ENCODE measurements around the gene TSHZ1. TPM values are rescaled to one million over a fixed set of nuclear protein-coding genes. Genes with fewer than 3 reads are reported as not detected.
A peak's percentile ranks its signal among the peaks of the same experiment; 100 is the strongest.

The TSHZ1 gene
- total and polyA plus RNA-seq, 10 donors = 4.1 to 26.4 (median 18.2) TPM

DNA sequence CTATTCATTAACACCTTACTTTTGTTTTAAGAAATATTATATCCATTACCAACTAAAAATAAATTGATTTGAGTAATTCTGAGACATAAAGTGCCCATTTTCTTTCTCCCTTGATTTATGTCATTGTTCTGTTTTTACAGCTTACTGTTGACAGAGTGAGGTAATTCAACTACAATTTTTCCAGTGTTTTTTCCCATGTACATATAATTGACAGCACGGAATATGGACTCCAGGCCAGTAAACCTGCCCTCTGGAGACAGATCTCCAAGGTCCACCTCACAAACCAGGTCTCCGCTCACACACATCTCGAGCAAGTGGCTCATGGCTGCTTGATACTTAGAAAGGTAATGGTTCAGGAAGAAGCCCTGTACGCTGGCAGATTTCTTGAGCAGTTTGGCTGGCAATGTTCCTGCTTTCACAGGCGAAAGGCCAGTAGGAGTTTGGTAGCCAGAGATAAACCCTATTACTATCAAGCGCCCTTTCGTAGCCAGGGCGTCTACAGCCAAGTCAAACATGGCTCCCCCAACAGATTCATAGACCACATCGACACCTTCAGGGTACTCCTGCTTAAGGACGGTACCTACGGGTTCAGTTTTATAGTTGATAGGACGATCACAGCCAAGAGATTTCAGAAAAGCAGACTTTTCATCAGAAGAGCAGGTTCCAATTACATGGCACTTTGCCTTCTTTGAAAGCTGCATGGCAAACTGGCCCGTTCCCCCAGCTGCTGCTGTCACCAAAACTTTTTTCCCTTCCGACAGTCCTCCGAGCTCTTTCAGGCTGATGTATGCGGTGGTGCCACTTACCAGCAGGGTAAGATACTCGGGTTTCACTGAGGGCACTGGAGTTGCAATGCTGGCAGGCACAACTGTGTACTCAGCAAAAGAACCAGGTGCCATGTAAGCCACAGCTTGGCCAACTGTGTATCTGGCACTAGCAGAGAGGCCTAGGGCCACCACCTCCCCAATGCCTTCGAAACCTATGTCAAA lies 9.0 kb upstream of the TSHZ1 start:
- H3K27me3 ChIP-seq (replicated peaks in 1 of 7) = peaks cover 0 to 18% (median 0%) of the 10 kb centered on the region in 7 donors
- no peak overlapping the region for H3K4me3 ChIP-seq
- no peak for TF ChIP-seq POLR2AphosphoS5 (IDR thresholded peaks at IDR 0.05)
- no peak for TF ChIP-seq POLR2A (IDR thresholded peaks at IDR 0.05)
- TF ChIP-seq, protein P1, sequence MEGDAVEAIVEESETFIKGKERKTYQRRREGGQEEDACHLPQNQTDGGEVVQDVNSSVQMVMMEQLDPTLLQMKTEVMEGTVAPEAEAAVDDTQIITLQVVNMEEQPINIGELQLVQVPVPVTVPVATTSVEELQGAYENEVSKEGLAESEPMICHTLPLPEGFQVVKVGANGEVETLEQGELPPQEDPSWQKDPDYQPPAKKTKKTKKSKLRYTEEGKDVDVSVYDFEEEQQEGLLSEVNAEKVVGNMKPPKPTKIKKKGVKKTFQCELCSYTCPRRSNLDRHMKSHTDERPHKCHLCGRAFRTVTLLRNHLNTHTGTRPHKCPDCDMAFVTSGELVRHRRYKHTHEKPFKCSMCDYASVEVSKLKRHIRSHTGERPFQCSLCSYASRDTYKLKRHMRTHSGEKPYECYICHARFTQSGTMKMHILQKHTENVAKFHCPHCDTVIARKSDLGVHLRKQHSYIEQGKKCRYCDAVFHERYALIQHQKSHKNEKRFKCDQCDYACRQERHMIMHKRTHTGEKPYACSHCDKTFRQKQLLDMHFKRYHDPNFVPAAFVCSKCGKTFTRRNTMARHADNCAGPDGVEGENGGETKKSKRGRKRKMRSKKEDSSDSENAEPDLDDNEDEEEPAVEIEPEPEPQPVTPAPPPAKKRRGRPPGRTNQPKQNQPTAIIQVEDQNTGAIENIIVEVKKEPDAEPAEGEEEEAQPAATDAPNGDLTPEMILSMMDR (IDR thresholded peaks at IDR 0.05 in 8 of 11, conservative IDR thresholded peaks at IDR 0.05 in 3 of 11) = no peak
- DNase-seq = no peak
- H3K27ac ChIP-seq = no peak overlapping the region
- 97 to 98% (median 97%) methylated on average over 18 of the region's 18 CpGs for WGBS, 5 donors
- intact Hi-C loops (cut with DNase I; ENCODE audit: low total_unique reads) = no loop called here
- no peaks in the 10 kb centered on the region for H3K9me3 ChIP-seq
- peaks cover 0 to 29% (median 10%) of the 10 kb centered on the region in 6 donors for H3K36me3 ChIP-seq
- peaks cover 21 to 69% (median 39%) of the 10 kb centered on the region in 6 donors for H3K4me1 ChIP-seq

- DNase-seq = no peak
- Histone ChIP-seq H3K27me3 (replicated peaks in 1 of 7) (peaks cover 0 to 18% (median 0%) of the 10 kb centered on the region in 7 donors), H3K4me1 (peaks cover 29 to 77% (median 51%) of the 10 kb centered on the region in 6 donors), H3K4me3 (no peak overlapping the region), H3K36me3 (peaks cover 0 to 29% (median 10%) of the 10 kb centered on the region in 6 donors), H3K27ac (no peak overlapping the region), H3K9me3 (no peaks in the 10 kb centered on the region)
- WGBS, 5 donors = 85 to 96% (median 90%) methylated on average over 6 of the region's 6 CpGs
- TF ChIP-seq POLR2AphosphoS5 (IDR thresholded peaks at IDR 0.05) (no peak), POLR2A (IDR thresholded peaks at IDR 0.05) (no peak)
- intact Hi-C loops (cut with DNase I; ENCODE audit: low total_unique reads) = no loop called here
Observed at GRCh38 chr18:75202696-75203365, 7.8 kb upstream of the TSHZ1 start.

DNA sequence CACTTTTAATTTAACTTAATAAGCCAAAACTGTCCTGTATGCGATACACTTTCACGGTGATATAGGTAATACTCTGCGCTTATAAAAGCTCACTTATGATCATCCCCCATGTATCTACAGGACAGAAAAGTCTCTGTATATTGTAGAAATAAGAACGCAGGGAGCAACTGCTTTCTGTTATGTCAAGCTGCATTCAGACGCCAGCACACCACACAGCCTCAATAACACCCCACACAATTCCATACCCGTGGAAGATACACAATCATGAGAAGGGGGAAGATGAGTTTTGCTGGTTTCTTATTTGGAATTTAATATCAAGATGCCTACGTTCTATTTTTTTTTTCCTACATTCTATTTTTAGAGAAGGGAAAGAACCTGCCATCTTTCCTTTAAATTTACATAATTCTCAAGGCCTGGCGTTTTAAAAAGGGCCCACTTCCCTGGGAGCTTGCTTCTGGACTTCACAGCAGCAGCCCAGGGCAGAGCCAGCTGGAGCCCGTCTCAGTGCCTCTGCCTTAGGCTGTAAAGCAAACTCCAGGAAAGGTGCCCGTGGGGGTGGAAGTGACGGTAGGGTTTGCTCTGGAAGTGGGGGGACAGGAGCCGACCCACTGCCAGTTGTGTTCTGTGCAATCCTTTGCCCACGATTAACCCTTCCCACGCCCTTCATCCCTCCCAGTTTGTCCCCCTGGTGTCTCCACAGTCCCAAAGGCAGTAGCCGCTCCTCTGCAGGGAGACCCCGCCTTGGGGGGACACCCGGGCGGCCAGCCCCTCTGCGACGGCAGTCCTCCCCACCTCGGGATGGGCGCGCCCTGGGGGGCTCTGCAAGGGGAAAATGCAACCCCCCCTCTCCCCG lies 7.0 kb upstream of the TSHZ1 start:
- TF ChIP-seq POLR2A (IDR thresholded peaks at IDR 0.05) = no peak
- TF ChIP-seq POLR2AphosphoS5 (IDR thresholded peaks at IDR 0.05) = no peak
- TF ChIP-seq, protein P1 (IDR thresholded peaks at IDR 0.05 in 8 of 11, conservative IDR thresholded peaks at IDR 0.05 in 3 of 11) = no peak
- intact Hi-C loops (cut with DNase I; ENCODE audit: low total_unique reads) = no loop called here
- no peak for DNase-seq
- peaks cover 0 to 29% (median 10%) of the 10 kb centered on the region in 6 donors for H3K36me3 ChIP-seq
- peak overlapping the region in 4 of 8 donors; percentile 38 to 66 (median 48) for H3K4me3 ChIP-seq
- H3K4me1 ChIP-seq = peaks cover 29 to 74% (median 50%) of the 10 kb centered on the region in 6 donors
- no peak overlapping the region for H3K27ac ChIP-seq
- peaks cover 0 to 18% (median 0%) of the 10 kb centered on the region in 7 donors for H3K27me3 ChIP-seq (replicated peaks in 1 of 7)
- H3K9me3 ChIP-seq = no peaks in the 10 kb centered on the region
- 54 to 74% (median 68%) methylated on average over 20 to 24 of the region's 24 CpGs for WGBS, 5 donors

GRCh38 chr18:75204269-75204731 lies 6.3 kb upstream of the TSHZ1 start:
- no peak for DNase-seq

More at GRCh38 chr18:75204269-75204731, 6.3 kb upstream of the TSHZ1 start:
- Histone ChIP-seq H3K4me1 (peaks cover 29 to 68% (median 49%) of the 10 kb centered on the region in 6 donors), H3K27me3 (replicated peaks in 1 of 7) (peaks cover 0 to 18% (median 0%) of the 10 kb centered on the region in 7 donors), H3K9me3 (no peaks in the 10 kb centered on the region), H3K27ac (peak overlapping the region in 1 of 8 donors; percentile 40), H3K36me3 (peaks cover 0 to 29% (median 10%) of the 10 kb centered on the region in 6 donors), H3K4me3 (peak overlapping the region; percentile 19 to 66 (median 40))
- TF ChIP-seq POLR2AphosphoS5 (IDR thresholded peaks at IDR 0.05) = peak in 1 of 3 donors; percentile 47
- TF ChIP-seq, protein P1 (IDR thresholded peaks at IDR 0.05 in 8 of 11, conservative IDR thresholded peaks at IDR 0.05 in 3 of 11) = no peak
- intact Hi-C loops (cut with DNase I; ENCODE audit: low total_unique reads) = no loop called here
- WGBS, 5 donors = 19 to 54% (median 24%) methylated on average over 8 to 35 of the region's 35 CpGs

All from spleen (tissue), 11 donors.